Hematopoietic multipotent progenitor cell treated with erythropoietin and hydrocortisone succinate and interleukin-3 and kit ligand, for 6 days (in vitro differentiated cells): ENCODE data around the gene MYOT.
"Not testable (repeated sequence)": the region's sequence is repeated elsewhere in the genome, so short reads cannot be mapped to it uniquely, and the experiment has no call there.

Source experiments
- DNase-seq: peaks from one replicate; pipeline ENCODE4 v3.0.0-alpha.2; 2015

Gene MYOT

DNA sequence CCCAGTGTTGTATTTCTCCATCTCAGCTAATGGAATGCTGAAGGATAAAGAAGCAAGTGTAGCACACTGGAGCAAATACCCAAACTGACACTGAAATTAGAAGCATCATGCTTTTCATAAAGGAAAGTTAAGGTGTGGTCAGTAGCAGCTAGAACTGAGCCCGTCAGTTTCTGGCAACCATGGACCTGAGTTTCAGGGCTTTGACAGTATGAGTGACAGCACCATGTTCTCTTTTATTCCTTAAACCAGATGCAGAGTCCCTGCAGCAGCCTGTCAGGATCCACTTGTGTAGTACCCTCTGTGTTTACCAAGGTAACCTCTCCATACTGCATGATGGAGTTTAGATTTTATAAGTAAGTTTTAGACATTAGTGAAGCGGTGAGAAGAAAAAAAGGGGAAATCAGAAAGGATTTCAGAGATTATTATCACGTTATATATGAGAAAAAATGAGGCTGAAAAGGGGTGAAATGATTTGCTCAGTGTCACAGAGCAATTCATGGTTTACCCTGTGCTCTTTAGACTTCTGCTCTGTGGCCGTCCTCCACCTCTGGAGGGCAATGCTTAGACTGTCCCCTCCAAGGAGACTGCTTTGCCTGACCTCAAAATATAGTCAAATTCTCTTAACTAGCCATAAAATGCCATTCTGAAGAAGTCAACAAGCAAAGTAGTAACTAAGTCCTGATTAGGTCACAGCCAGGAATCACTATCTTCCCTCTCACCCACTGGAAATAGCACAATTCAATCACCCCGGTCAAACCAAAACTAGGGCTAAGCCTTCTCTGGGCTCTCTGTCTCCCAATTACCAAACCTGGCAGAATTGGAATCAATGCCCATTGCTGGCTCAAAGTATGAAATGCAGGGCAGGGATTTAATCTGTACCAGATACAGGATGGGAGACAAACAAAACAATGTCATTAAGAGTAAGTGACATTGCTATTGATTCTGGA is 10.5 kb upstream of the MYOT start:
- no peak for DNase-seq

DNA sequence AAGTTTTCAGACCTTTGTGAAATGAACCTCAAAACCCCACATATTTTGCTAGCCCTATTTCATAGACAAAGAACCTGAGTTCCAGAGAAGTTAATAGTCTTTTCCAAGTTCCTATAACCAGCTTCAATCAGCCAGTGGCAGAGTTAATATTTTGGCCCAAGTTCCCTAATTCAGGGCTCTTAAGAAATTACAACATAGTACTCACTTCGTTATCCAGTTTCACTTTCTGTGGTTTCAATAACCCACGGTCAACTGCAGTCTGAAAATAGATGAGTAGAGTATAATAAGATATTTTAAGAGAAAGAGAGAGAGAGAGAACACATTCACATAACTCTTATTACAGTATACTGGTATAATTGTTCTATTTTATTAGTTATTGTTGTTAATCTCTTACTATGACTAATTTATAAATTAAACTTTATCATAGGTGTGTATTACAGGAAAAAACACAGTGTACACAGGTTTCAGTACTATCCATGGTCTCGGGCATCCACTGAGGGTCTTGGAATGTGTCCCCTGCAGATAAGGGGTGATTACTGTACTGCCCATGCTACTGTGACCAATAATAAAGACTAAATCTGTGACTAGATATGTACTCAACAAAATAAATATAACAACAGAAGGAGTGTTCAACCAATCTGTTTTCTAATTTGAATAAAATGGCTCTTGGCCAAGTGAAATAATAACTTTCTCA is 9.3 kb upstream of the MYOT start:
- peak; percentile 71 for DNase-seq

DNA sequence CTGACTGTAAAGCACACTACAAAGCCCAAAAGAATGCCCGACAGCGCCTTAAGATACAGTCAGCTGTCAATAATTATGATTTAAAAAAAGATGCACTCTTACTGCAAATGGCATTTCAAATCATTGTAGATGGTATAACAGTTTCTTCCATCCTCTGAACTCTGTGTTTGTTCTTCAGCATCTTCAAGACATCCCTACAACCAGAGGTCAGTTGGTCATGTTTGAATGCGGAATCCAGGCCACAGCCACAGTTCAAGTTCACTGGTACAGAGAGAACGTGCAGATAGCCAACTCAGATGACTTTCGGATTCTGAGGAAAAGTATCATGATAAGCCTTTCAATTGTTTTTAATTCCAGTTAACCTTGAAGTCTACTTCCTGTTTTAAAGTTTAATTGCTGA is 8.7 kb upstream of the MYOT start:
- DNase-seq: no peak

DNA sequence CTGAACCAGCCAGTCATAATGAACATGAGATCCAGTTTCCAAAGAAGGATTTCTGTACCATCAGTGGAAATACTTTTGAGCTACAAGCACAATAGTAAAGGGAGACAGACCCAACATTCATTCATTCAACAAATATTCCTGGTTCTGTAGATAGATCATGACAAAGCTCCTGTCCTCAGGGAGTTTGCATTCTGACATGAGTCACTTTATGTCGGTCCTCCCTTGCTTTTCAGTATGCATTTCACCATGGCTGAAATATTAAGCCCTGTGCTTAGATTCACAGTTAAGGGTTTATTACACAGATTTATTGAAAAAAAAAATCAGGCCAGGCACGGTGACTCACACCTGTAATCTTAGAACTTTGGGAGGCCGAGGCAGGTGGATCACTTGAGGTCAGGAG is 5.4 kb upstream of the MYOT start:
- DNase-seq: no peak

DNA sequence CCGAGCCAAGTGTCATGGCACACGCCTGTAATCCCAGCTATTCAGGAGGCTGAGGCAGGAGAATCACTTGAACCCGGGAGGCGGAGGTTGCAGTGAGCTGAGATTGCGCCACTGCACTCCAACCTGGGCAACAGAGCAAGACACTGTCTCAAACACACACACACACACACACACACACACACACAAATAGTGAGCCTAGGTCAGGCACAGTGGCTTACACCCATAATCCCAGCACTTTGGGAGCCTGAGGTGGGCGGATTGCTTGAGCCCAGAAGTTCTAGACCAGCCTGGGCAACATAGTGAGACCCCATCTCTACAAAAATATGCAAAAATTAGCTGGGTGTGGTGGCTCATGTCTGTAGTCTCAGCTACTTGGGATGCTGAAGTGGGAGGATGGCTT is 4.0 kb upstream of the MYOT start:
- not testable (repeated sequence) for DNase-seq

DNA sequence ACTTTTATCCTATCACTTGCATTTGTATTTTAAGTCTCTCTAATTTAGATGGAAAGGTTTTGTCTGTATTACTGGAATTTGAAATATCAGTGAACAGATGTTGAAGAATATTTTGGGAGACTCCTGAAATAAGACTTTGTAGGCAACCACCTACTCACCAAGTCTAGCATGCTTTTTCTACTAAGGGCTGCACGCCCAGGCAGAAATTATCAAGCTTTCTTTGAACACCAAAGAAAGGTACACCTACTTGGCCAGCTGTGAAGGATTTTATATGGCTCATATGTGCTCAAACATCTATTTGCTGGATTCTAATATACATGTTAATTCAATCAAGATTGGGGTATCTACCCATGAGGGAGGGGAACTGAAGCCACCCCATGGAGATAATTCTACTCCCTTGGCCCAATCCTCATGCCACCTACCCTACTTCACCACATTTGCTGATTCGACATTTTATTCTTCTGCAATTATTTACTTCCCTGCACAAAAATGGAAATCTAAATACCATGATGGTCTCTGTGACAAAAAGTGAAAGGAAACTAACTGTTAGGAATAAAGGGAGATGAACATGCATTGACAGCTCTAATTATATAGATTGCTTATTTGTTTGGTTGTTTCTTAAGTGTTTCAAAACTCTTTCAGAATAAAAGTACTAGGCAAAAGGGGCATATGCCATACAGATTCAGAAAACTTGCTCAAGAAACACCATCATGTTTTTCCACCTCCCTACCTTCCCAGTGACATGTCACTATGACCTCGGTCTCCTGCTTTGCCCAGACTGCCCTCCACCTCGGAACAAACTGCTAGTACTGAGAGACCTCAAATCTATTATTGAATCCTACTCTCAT is 895 bp upstream of the MYOT start:
- DNase-seq: no peak

GRCh38 chr5:137870647-137871339 is 3.1 kb downstream of the MYOT start:
- no peak for DNase-seq

- no peak for DNase-seq
These were observed 3.9 kb downstream of the MYOT start for GRCh38 chr5:137871571-137871970.

DNA sequence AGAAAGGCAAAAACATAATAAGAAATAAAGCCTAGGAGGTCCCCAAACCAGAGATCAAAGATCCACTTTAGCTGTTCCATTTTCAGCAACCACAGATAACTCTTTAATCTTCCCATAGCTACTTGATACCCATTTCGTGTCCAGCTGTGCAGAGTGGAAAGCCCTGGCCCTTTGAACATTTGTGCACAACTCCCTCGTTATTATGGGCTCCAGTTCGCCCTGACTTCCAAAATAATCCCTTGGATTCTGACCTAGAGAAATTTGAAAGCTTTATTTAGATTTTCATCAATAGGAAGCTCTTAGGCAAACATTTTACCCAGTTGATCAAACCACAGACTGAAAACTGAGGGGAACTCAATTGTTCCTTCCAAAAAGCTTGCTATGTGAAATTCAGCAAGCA is 4.8 kb downstream of the MYOT start:
- DNase-seq: no peak

DNA sequence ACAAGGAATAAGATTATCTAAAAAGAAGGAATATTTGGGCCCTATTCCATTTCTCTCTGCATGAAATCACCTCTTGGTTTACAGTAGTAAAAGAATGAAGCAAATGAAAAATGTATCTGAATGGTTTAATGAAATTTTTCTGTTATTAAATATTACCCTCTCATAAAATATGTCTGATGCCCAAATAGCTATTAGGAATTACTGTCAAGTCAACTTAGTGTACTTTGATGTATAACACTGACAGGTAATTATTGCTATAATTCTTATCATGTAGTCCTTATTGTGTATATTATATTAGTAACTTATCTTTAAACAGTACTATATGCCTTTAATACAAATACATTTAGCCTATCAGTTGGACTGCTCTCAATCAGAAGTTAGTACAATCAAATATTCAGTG is 8.4 kb downstream of the MYOT start:
- DNase-seq: no peak

GRCh38 chr5:137880313-137880712 is 12.7 kb downstream of the MYOT start:
- no peak for DNase-seq

- DNase-seq: peak; percentile 15
These were observed 20.2 kb downstream of the MYOT start for GRCh38 chr5:137887831-137888230.

GRCh38 chr5:137888466-137888862 is 20.8 kb downstream of the MYOT start:
- DNase-seq: peak; percentile 59

DNA sequence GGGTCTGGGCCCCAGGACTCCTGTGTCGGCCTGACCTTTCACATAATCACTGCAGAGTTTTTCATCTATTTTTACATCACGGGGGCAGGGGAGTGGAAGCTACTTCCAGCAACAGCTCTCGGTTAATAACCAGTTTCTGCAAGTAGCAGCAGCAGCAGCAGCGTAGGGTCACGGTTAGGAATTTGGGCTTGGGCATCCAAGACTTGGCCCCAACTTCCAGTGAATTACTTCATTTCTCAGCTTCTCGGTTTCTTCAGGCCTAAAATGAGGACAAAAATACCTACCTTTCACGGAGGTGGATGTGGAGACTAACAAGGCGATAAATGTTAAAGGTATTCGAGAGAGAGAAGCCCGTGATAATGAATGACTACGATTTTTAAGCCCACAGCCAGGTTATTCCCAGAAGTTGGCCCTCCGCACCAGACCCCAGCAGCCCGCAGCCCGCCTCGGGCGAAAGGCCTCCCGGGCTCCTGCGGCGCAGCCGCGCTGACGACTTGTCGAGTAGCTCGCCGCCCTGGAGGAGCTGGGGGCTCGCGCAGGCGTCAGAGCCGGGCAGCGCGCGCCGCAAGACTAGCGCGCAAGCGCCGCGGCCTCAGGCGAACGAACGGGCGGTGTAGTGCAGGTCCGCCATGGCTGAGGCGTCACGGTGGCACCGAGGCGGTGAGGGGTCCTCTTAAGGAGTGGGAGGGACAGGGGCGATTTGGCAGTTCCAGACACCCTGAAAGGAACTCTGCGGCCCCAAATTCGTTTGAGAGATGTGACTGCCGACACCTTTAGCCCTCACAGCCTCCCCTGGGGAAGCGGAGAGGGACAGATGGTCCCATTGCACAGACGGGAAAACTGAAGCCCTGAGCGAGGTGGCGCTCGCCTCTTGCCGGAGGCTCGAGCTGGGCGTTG is 21.5 kb downstream of the MYOT start, which contains the start of gene PKD2L2:
Gene PKD2L2 (plus strand): TSS at position 595 of the 897 bp plus-strand sequence. CDS start 35 bp downstream, at position 630.
- peak; percentile 91 for DNase-seq

GRCh38 chr5:137890845-137891244 is 23.2 kb downstream of the MYOT start:
- DNase-seq: no peak

DNA sequence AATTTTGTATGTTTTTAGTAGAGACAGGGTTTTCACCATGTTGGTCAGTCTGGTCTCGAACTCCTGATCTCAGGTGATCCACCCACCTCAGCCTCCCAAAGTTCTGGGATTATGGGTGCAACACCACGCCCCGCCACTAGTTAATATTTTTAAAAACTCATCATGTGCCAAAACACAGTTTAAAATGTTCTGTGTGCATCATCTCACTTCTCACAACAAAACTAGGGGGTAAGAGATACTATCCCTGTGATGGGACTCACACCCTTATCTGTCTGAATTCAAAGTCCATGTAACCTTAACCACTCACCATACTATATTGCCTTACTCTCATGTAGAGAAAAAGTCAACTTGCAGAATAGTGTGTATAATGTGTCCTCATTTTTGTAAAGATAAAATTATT is 24.2 kb downstream of the MYOT start:
- peak; percentile 27 for DNase-seq

DNA sequence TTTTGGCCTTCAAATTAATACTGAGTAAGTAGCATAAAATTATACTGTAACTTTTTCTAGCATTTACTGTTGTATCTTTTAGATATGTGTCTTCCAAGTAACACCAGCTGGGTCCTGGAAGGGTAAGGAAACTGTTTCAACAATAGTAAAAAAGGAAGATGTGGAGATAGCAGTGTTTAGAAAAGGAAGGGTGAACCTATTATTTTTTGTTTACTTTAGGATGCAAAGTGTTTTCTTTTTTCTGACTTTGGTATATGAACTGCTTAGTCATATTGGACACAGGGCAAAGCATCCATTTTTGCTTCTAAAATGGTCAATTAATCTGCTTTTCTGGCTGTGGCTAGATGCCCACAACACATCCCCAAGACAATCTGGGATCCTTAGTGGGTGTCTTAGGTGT is 26.9 kb downstream of the MYOT start:
- DNase-seq: no peak

GRCh38 chr5:137896560-137896959 is 28.9 kb downstream of the MYOT start:
- no peak for DNase-seq

DNA sequence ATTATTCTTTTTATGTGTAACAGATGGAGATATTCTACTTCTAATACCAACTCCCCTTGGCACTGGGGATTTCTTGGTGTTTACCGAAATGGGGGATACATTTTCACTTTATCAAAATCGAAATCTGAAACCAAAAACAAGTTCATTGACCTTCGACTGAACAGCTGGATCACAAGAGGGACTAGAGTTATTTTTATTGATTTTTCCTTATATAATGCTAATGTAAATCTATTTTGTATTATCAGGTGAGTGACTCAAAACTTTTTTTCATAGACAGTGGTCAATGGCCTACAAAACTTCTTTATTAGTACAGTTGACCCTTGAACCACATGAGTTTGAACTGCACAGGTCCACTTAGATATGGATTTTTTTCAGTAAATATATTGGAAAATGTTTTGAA is 31.8 kb downstream of the MYOT start:
- no peak for DNase-seq

- DNase-seq: peak; percentile 39
These were observed 33.6 kb downstream of the MYOT start for GRCh38 chr5:137901011-137901817.
